Testis (tissue), 3 donors: Measurements from ENCODE around the gene RIPK3. TPM values are rescaled to one million over a fixed set of nuclear protein-coding genes. Genes with fewer than 3 reads are reported as not detected.

ENCODE experiments used
- DNase-seq: peaks from one replicate; pipeline ENCODE4 v3.0.0-alpha.2; 2019
- H3K27ac ChIP-seq, 2 donors: fragments of 200-600 bp; sonication (generic); one replicate each; pipeline ENCODE4 v1.5.1; 2019
- H3K27me3 ChIP-seq: fragments of 200-600 bp; sonication (generic); one replicate; pipeline ENCODE4 v1.5.1; 2019
- H3K36me3 ChIP-seq: fragments of 200-600 bp; sonication (generic); one replicate; pipeline ENCODE4 v1.5.1; 2017; ENCODE audit warnings: low read depth; ENCODE audit errors: missing control alignments
- H3K4me1 ChIP-seq: fragments of 200-600 bp; sonication (generic); one replicate; pipeline ENCODE4 v1.5.1; 2019
- H3K4me3 ChIP-seq, 2 donors: fragments of 200-600 bp; sonication (generic); one replicate each; pipeline ENCODE4 v1.5.1; 2017 to 2019
- H3K9me3 ChIP-seq: fragments of 200-600 bp; sonication (generic); one replicate; pipeline ENCODE4 v1.5.1; 2017
- POLR2A ChIP-seq: fragments of 450-650 bp; IDR thresholded peaks from one replicate; pipeline ENCODE4 v1.6.1; 2017; ENCODE audit warnings: antibody characterized with exemption, mild to moderate bottlenecking, moderate library complexity
- WGBS, 2 donors: methylation state at CpG; one replicate each; pipeline ENCODE4 v1.1.5; 2018; 5-methylcytosine and 5-hydroxymethylcytosine counted together
- intact Hi-C: fragments of 100-400 bp; cut with DNase I; formaldehyde crosslinking; loops from one replicate; pipeline ENCODE4 v1.15.1; 2023; ENCODE audit warnings: low total_unique reads
- polyA plus RNA-seq: library from polyadenylated mRNA; stranded (reverse); fragments of 350-450 nt; fragmentation: Illumina TruSeq; extraction: RNeasy Lipid Tissue Mini Kit (QIAGEN cat#74804); gene quantifications from one replicate; pipeline ENCODE4 v1.2.3, GENCODE V29; 2014; ENCODE audit warnings: low read depth, low replicate concordance; ENCODE audit not compliant: insufficient read depth
- total RNA-seq, 2 donors: library from RNA; depleted of rRNA; stranded (reverse); fragments of >200 nt; gene quantifications; one replicate each; pipeline ENCODE4 v1.2.3, GENCODE V29; 2016
- TF ChIP-seq, protein P1 (sequence below), 3 experiments: fragments of 450-650 bp in 2 of 3; fragments of 200-600 bp in 1 of 3; sonication (generic) in 1 of 3; IDR thresholded peaks; one replicate each; pipeline ENCODE4 v1.5.1; 2016 to 2019; ENCODE audit warnings: antibody characterized with exemption in 3 of 3, mild to moderate bottlenecking in 2 of 3, moderate library complexity in 1 of 3

Gene RIPK3
- total and polyA plus RNA-seq, 3 donors from 2014 or later, result 2.8 to 11.3 (median 3.2) TPM

- no peaks in the 10 kb centered on the region for H3K9me3 ChIP-seq
- H3K27ac ChIP-seq, result no peak overlapping the region
- 81 to 85% methylated on average over 8 to 10 of the region's 10 CpGs for WGBS, 2 donors
- H3K4me3 ChIP-seq, result no peak overlapping the region
- no peaks in the 10 kb centered on the region for H3K4me1 ChIP-seq
- intact Hi-C loops, result no loop called here
- TF ChIP-seq, protein P1, sequence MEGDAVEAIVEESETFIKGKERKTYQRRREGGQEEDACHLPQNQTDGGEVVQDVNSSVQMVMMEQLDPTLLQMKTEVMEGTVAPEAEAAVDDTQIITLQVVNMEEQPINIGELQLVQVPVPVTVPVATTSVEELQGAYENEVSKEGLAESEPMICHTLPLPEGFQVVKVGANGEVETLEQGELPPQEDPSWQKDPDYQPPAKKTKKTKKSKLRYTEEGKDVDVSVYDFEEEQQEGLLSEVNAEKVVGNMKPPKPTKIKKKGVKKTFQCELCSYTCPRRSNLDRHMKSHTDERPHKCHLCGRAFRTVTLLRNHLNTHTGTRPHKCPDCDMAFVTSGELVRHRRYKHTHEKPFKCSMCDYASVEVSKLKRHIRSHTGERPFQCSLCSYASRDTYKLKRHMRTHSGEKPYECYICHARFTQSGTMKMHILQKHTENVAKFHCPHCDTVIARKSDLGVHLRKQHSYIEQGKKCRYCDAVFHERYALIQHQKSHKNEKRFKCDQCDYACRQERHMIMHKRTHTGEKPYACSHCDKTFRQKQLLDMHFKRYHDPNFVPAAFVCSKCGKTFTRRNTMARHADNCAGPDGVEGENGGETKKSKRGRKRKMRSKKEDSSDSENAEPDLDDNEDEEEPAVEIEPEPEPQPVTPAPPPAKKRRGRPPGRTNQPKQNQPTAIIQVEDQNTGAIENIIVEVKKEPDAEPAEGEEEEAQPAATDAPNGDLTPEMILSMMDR (IDR thresholded peaks at IDR 0.05), result no peak
- no peak for TF ChIP-seq POLR2A
- no peak for DNase-seq
- H3K27me3 ChIP-seq, result no peaks in the 10 kb centered on the region
- H3K36me3 ChIP-seq, result no peaks in the 10 kb centered on the region
These were observed 17.1 kb downstream of the RIPK3 start for GRCh38 chr14:24322672-24323071.

DNA sequence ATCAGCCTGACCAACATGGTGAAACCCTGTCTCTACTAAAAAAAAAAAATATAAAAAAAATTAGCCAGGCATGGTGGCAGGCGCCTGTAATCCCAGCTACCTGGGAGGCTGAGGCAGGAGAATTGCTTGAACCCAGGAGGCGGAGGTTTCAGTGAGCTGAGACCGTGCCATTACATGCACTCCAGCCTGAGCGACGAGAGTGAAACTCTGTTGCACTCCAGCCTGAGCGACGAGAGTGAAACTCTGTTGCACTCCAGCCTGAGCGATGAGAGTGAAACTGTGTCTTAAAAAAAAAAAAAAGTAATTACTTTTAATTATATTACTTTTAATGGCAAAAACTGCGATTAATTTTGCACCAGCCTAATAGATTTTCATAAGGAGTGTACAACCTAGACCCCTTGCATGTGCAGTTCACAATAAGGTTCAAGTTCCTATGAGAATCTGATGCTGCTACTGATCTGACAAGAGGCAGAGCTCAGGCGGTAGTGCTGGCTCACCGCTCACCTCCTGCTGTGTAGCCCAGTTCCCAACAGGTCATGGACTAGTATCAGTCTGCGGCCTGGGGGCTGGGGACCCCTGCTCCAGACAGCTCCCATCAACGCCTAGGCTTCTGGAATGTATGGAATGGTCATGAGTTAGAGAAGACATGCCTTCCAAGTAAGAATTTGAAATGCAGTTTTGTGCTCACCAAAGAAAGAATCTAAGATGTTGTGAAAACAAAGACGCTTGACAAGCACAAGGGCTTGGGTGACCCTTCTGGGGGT is 18.4 kb downstream of the RIPK3 start:
- WGBS, 2 donors, result 74 to 81% methylated on average over 14 of the region's 14 CpGs
- Histone ChIP-seq H3K27me3 (no peaks in the 10 kb centered on the region), H3K36me3 (no peaks in the 10 kb centered on the region), H3K9me3 (no peaks in the 10 kb centered on the region), H3K4me1 (peaks cover 3% of the 10 kb centered on the region), H3K27ac (no peak overlapping the region), H3K4me3 (no peak overlapping the region)
- intact Hi-C loops, result no loop called here
- DNase-seq, result no peak
- TF ChIP-seq, protein P1 (IDR thresholded peaks at IDR 0.05), result no peak
- no peak for TF ChIP-seq POLR2A

- DNase-seq, result no peak
- Histone ChIP-seq H3K36me3 (no peaks in the 10 kb centered on the region), H3K27me3 (no peaks in the 10 kb centered on the region), H3K4me1 (peaks cover 3% of the 10 kb centered on the region), H3K27ac (no peak overlapping the region), H3K4me3 (no peak overlapping the region), H3K9me3 (no peaks in the 10 kb centered on the region)
- intact Hi-C loops, result no loop called here
- 60 to 76% methylated on average over 3 of the region's 3 CpGs for WGBS, 2 donors
- no peak for TF ChIP-seq POLR2A
These were observed 22.5 kb downstream of the RIPK3 start for GRCh38 chr14:24317141-24317928.

DNA sequence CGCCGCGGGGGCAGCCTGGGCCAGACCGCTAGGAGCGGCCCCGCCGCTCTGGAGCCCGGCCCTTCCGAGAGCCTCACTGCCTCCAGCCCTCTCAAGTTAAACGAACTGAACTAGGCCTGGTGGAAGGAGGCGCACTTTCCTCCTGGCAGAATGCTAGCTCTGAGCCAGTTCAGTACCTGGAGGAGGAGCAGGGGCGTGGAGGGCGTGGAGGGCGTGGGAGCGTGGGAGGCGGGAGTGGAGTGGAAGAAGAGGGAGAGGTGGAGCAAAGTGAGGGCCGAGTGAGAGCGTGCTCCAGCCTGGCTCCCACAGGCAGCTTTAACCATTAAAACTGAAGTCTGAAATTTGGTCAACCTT is 23.2 kb downstream of the RIPK3 start:
- Histone ChIP-seq H3K4me3 (peak overlapping the region in 1 of 2 donors; percentile 34), H3K4me1 (peaks cover 4% of the 10 kb centered on the region), H3K27ac (no peak overlapping the region), H3K27me3 (no peaks in the 10 kb centered on the region), H3K9me3 (no peaks in the 10 kb centered on the region), H3K36me3 (no peaks in the 10 kb centered on the region)
- 23 to 42% methylated on average over 18 of the region's 18 CpGs for WGBS, 2 donors
- TF ChIP-seq, protein P1 (IDR thresholded peaks at IDR 0.05), result no peak
- no peak for TF ChIP-seq POLR2A
- DNase-seq, result no peak
- intact Hi-C loops, result no loop called here

- 39 to 50% methylated on average over 14 to 70 of the region's 70 CpGs for WGBS, 2 donors
- no peak for TF ChIP-seq POLR2A
- TF ChIP-seq, protein P1 (IDR thresholded peaks at IDR 0.05), result peak in 1 of 3 experiments; percentile 14
- peak; percentile 48 for DNase-seq
- intact Hi-C loops, result no loop called here
- H3K4me1 ChIP-seq, result peaks cover 9% of the 10 kb centered on the region
- no peaks in the 10 kb centered on the region for H3K36me3 ChIP-seq
- no peak overlapping the region for H3K27ac ChIP-seq
- peak overlapping the region in 1 of 2 donors; percentile 34 for H3K4me3 ChIP-seq
- no peaks in the 10 kb centered on the region for H3K9me3 ChIP-seq
- H3K27me3 ChIP-seq, result no peaks in the 10 kb centered on the region
These were observed 23.8 kb downstream of the RIPK3 start for GRCh38 chr14:24315807-24316596.
